ENCODE measurements around the gene GNG11.
A peak's percentile ranks its signal among the peaks of the same experiment; 100 is the strongest.

GNG11 gene

DNA sequence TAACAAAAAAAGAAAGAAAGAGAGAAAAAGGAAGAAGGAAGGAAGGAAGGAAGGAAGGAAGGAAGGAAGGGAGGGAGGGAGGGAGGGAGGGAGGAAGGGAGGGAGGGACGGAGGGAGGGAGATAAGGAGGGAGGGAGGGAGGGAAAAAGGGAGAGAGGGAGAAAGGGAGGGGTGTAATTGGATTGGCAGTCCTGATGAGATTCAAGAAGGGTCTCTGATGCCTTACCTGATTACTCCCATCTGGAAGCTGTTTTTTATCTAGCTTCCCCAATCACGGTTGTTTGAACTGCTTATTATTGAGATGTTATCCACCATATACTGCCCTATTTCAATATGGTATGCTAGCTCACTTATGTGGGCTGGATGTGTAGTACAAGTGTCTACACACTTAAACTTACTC is 27.3 kb downstream of the GNG11 start:
- no peak for DNase-seq (ENCODE audit: low read depth)
- TF ChIP-seq, protein P1, sequence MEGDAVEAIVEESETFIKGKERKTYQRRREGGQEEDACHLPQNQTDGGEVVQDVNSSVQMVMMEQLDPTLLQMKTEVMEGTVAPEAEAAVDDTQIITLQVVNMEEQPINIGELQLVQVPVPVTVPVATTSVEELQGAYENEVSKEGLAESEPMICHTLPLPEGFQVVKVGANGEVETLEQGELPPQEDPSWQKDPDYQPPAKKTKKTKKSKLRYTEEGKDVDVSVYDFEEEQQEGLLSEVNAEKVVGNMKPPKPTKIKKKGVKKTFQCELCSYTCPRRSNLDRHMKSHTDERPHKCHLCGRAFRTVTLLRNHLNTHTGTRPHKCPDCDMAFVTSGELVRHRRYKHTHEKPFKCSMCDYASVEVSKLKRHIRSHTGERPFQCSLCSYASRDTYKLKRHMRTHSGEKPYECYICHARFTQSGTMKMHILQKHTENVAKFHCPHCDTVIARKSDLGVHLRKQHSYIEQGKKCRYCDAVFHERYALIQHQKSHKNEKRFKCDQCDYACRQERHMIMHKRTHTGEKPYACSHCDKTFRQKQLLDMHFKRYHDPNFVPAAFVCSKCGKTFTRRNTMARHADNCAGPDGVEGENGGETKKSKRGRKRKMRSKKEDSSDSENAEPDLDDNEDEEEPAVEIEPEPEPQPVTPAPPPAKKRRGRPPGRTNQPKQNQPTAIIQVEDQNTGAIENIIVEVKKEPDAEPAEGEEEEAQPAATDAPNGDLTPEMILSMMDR (conservative IDR thresholded peaks at IDR 0.05; ENCODE audit: low read depth, low read length) = no peak

DNA sequence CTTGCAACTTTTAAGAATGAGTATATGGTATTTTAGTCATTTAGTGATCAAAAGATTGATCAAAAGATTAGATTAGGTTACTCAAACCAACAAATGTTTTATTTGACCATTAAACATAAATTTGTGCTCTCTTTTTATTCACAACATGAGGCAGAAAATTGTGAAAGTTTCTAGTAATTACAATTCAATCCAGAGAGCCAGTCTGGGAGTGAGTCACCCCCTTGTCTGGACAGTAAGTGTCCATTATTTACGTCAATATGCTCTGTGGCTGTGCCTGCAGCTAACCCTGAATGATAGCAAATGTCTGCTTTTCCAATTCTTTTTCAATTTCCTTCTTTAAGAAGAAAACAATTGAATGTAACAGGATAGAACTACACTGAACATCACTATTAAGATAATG is 27.9 kb downstream of the GNG11 start:
- TF ChIP-seq, protein P1 (conservative IDR thresholded peaks at IDR 0.05; ENCODE audit: low read depth, low read length) = no peak
- no peak overlapping the region for H3K4me3 ChIP-seq (ENCODE audit: low read length)
- peak; percentile 15 for DNase-seq (ENCODE audit: low read depth)

More for the DNA sequence above, 27.3 kb downstream of the GNG11 start:
- no peak overlapping the region for H3K4me3 ChIP-seq (ENCODE audit: low read length)

DNA sequence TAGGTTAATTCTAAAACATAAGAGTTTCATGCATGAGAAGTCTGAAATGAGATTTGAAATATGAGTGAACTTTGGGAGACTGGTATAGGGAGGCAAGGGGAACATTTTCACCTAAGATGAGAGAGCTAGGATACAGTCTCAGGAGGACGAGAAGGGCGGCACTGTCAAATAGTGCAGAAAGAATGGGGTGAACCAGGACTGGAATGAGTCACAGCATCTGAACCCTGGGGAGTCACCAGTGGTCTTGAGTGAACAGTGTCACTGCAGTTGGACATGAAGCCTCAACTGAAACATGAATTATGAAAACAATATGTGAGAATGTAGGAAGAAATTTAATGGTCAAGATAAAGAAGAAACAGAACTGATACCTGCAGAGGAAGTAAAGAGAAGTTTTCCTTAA is 33.8 kb downstream of the GNG11 start:
- TF ChIP-seq, protein P1 (conservative IDR thresholded peaks at IDR 0.05; ENCODE audit: low read depth, low read length) = no peak
- H3K4me3 ChIP-seq (ENCODE audit: low read length) = no peak overlapping the region
- no peak for DNase-seq (ENCODE audit: low read depth)

DNA sequence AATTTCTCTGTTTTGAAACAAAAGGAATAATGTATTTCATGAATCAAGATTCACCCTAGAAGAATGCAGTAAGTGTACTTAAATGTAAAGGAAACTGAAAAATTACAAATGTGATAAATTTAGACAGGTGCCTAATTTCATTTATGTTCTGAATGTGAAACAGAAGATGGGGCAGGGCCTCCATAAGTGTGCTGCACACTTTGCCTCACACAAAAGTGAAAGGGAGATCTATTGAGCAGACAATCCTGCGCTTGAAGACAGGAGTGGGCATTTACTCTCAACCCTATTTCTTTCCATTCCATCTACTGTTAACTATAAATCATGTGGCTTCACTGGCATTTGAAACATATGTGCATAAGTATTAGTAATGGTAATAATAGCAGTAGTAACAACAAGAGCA is 36.2 kb downstream of the GNG11 start:
- TF ChIP-seq, protein P1 (conservative IDR thresholded peaks at IDR 0.05; ENCODE audit: low read depth, low read length) = no peak
- H3K4me3 ChIP-seq (ENCODE audit: low read length) = no peak overlapping the region
- DNase-seq (ENCODE audit: low read depth) = no peak

DNA sequence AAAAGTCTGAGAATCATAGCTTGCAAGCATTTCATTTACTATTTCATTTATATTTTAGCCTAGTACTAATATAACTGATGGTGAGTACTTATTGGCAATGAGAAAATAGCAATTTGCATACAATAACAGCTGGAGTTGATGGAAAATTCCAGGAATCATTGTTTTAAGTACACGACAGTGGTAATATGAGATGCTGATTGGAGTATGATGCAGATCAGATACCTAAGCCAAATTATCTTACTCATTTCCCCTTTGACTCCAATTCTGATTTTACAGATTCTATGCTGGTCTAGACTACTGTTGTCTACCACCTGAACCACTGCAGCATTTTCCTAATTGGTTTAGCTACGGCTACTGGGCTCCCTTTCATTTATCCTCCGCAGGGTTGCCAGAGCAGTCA is 36.7 kb downstream of the GNG11 start:
- no peak for DNase-seq (ENCODE audit: low read depth)
- TF ChIP-seq, protein P1 (conservative IDR thresholded peaks at IDR 0.05; ENCODE audit: low read depth, low read length) = no peak
- no peak overlapping the region for H3K4me3 ChIP-seq (ENCODE audit: low read length)

DNA sequence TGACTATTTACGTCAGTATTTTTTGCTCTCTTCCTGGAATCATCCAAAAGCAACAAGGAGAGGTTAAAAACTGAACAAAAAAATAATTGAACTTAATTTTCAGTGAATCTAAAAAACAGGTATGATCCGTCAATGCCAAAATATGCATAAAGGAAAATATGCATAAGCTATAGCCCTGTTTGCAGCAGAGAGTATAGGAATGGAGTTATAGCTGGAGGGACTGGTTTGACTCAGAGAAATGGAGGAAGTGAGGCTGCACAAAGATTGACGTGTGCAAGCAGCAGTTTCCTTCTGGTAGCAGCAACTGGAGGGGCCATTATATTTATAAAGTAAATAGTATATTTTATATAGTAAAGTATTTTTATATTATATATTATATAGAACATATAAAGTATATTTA is 37.1 kb downstream of the GNG11 start:
- DNase-seq (ENCODE audit: low read depth) = no peak
- H3K4me3 ChIP-seq (ENCODE audit: low read length) = no peak overlapping the region
- TF ChIP-seq, protein P1 (conservative IDR thresholded peaks at IDR 0.05; ENCODE audit: low read depth, low read length) = no peak

DNA sequence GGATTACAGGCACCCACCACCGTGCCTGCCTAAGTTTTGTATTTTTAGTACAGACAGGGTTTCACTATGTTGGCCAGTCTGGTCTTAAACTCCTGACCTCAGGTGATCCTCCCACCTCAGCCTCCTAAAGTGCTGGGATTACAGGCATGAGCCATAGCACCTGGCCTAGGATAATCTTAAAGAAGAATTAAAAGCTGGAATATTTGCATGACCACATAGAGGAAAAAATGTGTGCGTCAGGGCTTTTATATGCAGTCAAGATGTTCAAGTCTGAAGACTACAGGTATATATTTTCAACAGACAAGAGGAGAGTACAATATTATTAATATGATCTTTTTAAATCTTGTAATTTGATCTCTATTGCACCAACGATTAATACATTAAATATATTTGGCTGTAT is 39.5 kb downstream of the GNG11 start:
- no peak for DNase-seq (ENCODE audit: low read depth)
- H3K4me3 ChIP-seq (ENCODE audit: low read length) = no peak overlapping the region
- TF ChIP-seq, protein P1 (conservative IDR thresholded peaks at IDR 0.05; ENCODE audit: low read depth, low read length) = no peak
